GM12878 (cell line): ENCODE measurements around the gene LMO2. TPM values are rescaled to one million over a fixed set of nuclear protein-coding genes. Genes with fewer than 3 reads are reported as not detected.

Experiments used
- BACH1 ChIP-seq: fragments of 450-650 bp; IDR thresholded peaks from 2 replicates; pipeline ENCODE4 v1.6.1; 2017; ENCODE audit warnings: mild to moderate bottlenecking, borderline replicate concordance
- CREM ChIP-seq: IDR thresholded peaks from 2 replicates; pipeline ENCODE4 v1.6.1; 2014; ENCODE audit warnings: antibody characterized with exemption, low read depth
- DPF2 ChIP-seq: fragments of 450-650 bp; IDR thresholded peaks from 2 replicates; pipeline ENCODE4 v1.6.1; 2017; ENCODE audit warnings: mild to moderate bottlenecking
- E2F4 ChIP-seq: IDR thresholded peaks from 2 replicates; pipeline ENCODE4 v1.6.1; 2012; ENCODE audit warnings: low read depth, low read length, improper control_type of control experiment
- E4F1 ChIP-seq: fragments of 450-650 bp; IDR thresholded peaks from 2 replicates; pipeline ENCODE4 v1.6.1; 2018; ENCODE audit warnings: borderline replicate concordance, mild to moderate bottlenecking; ENCODE audit not compliant: partially characterized antibody
- ELK1 ChIP-seq: IDR thresholded peaks from 2 replicates; pipeline ENCODE4 v1.6.1; 2012; ENCODE audit warnings: low read depth, low read length, improper control_type of control experiment
- EZH2 ChIP-seq: IDR thresholded peaks from 2 replicates; pipeline ENCODE4 v1.6.1; 2012; ENCODE audit warnings: low read depth, mild to moderate bottlenecking, control low read depth, inconsistent platforms, low read length, borderline replicate concordance; ENCODE audit not compliant: control insufficient read depth
- HDGF ChIP-seq: fragments of 450-650 bp; IDR thresholded peaks from 2 replicates; pipeline ENCODE4 v1.6.1; 2016; ENCODE audit warnings: antibody characterized with exemption
- IRF5 ChIP-seq: fragments of 450-650 bp; IDR thresholded peaks from 2 replicates; pipeline ENCODE4 v1.6.1; 2017; ENCODE audit warnings: borderline replicate concordance
- JUND ChIP-seq: IDR thresholded peaks from 2 replicates; pipeline ENCODE4 v1.6.1; 2012; ENCODE audit warnings: low read depth, mild to moderate bottlenecking, low read length, improper control_type of control experiment, moderate library complexity
- KLF5 ChIP-seq: fragments of 450-650 bp; IDR thresholded peaks from 2 replicates; pipeline ENCODE4 v1.6.1; 2014; ENCODE audit warnings: mild to moderate bottlenecking; ENCODE audit not compliant: partially characterized antibody
- MTA3 ChIP-seq: IDR thresholded peaks from 2 replicates; pipeline ENCODE4 v1.6.1; 2012; ENCODE audit warnings: low read length, inconsistent platforms, borderline replicate concordance
- MXI1 ChIP-seq: fragments of 150-350 bp; IDR thresholded peaks from 2 replicates; pipeline ENCODE4 v1.6.1; 2011; ENCODE audit warnings: low read depth, mild to moderate bottlenecking, inconsistent platforms, low read length, improper control_type of control experiment
- NBN ChIP-seq: fragments of 450-650 bp; IDR thresholded peaks from 2 replicates; pipeline ENCODE4 v1.6.1; 2016
- NFYB ChIP-seq: IDR thresholded peaks from 2 replicates; pipeline ENCODE4 v1.6.1; 2011; ENCODE audit warnings: low read depth, mild to moderate bottlenecking, low read length, improper control_type of control experiment, moderate library complexity; ENCODE audit not compliant: insufficient read depth
- RBBP5 ChIP-seq: fragments of 200-600 bp; sonication (generic); conservative IDR thresholded peaks from 2 replicates; pipeline ENCODE4 v1.6.1; 2016
- RELA ChIP-seq: fragments of 450-650 bp; IDR thresholded peaks from 2 replicates; pipeline ENCODE4 v1.8.0; 2014; ENCODE audit warnings: borderline replicate concordance; ENCODE audit not compliant: partially characterized antibody
- RFX5 ChIP-seq: IDR thresholded peaks from 2 replicates; pipeline ENCODE4 v1.6.1; 2011; ENCODE audit warnings: low read depth, low read length, improper control_type of control experiment
- SKIL ChIP-seq: fragments of 450-650 bp; IDR thresholded peaks from 2 replicates; pipeline ENCODE4 v1.6.1; 2017; ENCODE audit warnings: mild to moderate bottlenecking, low read depth, inconsistent platforms; ENCODE audit not compliant: poor library complexity, severe bottlenecking
- SREBF1 ChIP-seq: IDR thresholded peaks from 2 replicates; pipeline ENCODE4 v1.6.1; 2012; ENCODE audit warnings: mild to moderate bottlenecking, low read length
- SREBF2 ChIP-seq: IDR thresholded peaks from 2 replicates; pipeline ENCODE4 v1.6.1; 2012; ENCODE audit warnings: mild to moderate bottlenecking, low read length
- ZNF217 ChIP-seq: fragments of 450-650 bp; IDR thresholded peaks from 2 replicates; pipeline ENCODE4 v1.6.1; 2017; ENCODE audit warnings: antibody characterized with exemption, mild to moderate bottlenecking
- ZNF622 ChIP-seq: fragments of 450-650 bp; IDR thresholded peaks from 2 replicates; pipeline ENCODE4 v1.6.1; 2017; ENCODE audit warnings: mild to moderate bottlenecking, inconsistent platforms
- polyA plus RNA-seq, 11 experiments: library from polyadenylated mRNA; depleted of rRNA in 4 of 11; unstranded in 6 of 11; stranded (reverse) in 5 of 11; fragments of >200 nt; fragmentation: Nextera tagmentation in 4 of 11; fragmentation: Illumina TruSeq in 1 of 11; extraction: Ambion mirVana in 4 of 11; extraction: Trizol in 1 of 11; gene quantifications; 1 replicate in 1 of 11; 2 replicates in 10 of 11; pipeline versions ENCODE4 v1.2.1 to v1.2.3, GENCODE V29; 2011 to 2016; ENCODE audit warnings: inconsistent platforms in 2 of 11, missing spikeins in 2 of 11, low read depth in 1 of 11
- total RNA-seq, 4 experiments: library from RNA; depleted of rRNA in 3 of 4; stranded (reverse); fragments of >200 nt in 3 of 4; fragmentation: Illumina TruSeq in 1 of 4; extraction: Trizol in 1 of 4; gene quantifications; 2 replicates each; pipeline versions ENCODE4 v1.2.1 to v1.2.3, GENCODE V29; 2013 to 2021

Gene LMO2
- total and polyA plus RNA-seq, 10 of the 15 experiments (the other 5 are each of a cell fraction or from before 2014, with no cell fraction given), result 0.29 to 1.9 (median 1.1) TPM; not detected in 1

GRCh38 chr11:33893711-33894397 is 2.0 kb upstream of the LMO2 start (continued):
- TF ChIP-seq SKIL, result peak; percentile 68
- peak; percentile 62; the same call in 1 of the 2 replicates for TF ChIP-seq IRF5
- TF ChIP-seq DPF2, result peak; percentile 60; the same call in 1 of the 2 replicates
- no peak for TF ChIP-seq SREBF2
- TF ChIP-seq BACH1, result no peak
- no peak for TF ChIP-seq ZNF622
- TF ChIP-seq RELA, result peak; percentile 71
- TF ChIP-seq MXI1, result 0 out of 2 replicates have a peak, but pooled peaks have one; percentile 27
- peak; percentile 93 for TF ChIP-seq MTA3
- TF ChIP-seq ZNF217, result no peak; the same call in 1 of the 2 replicates
- no peak for TF ChIP-seq E2F4
- TF ChIP-seq KLF5, result no peak
- TF ChIP-seq CREM, result peak; percentile 83
- TF ChIP-seq RFX5, result no peak
- TF ChIP-seq NBN, result 0 out of 2 replicates have a peak, but pooled peaks have one; percentile 76
- no peak for TF ChIP-seq RBBP5
- no peak for TF ChIP-seq JUND
- TF ChIP-seq SREBF1, result no peak
- TF ChIP-seq E4F1, result no peak
- TF ChIP-seq NFYB, result peak; percentile 63; the same call in 1 of the 2 replicates
- 0 out of 2 replicates have a peak, but pooled peaks have one; percentile 25 for TF ChIP-seq ELK1
- no peak for TF ChIP-seq EZH2
- peak; percentile 78; the same call in 1 of the 2 replicates for TF ChIP-seq HDGF
